ENCODE data around the gene OAS1.

OAS1 gene

GRCh38 chr12:112906712-112907414 lies at the start of gene OAS1:
Gene OAS1 (plus strand): TSS chr12:112906962. CDS start chr12:112907040, 78 bp downstream.
- in situ Hi-C loops (cut with MboI; ENCODE audit: low sequenced_read_pairs): no loop called here

DNA sequence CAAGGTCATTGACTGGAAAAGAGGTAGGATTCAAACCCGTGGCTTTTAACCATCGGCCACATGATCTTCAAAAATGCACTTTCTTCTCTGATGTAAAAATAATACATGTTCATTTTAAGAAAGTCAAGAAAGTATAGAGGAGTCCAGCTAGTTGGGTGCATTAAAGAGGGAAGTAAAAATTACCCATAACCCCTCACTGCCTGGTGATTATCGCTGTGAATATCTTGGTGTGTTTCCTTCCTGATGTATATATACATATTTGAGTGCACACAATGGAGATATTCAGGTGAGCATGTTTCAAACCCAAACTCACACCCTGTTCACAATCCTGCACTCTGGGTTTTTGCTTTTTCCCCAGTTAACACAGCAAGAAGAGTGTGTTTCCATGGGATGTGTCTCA lies 47.5 kb upstream of the OAS1 start:
- in situ Hi-C loops (cut with MboI; ENCODE audit: low sequenced_read_pairs): no loop called here

DNA sequence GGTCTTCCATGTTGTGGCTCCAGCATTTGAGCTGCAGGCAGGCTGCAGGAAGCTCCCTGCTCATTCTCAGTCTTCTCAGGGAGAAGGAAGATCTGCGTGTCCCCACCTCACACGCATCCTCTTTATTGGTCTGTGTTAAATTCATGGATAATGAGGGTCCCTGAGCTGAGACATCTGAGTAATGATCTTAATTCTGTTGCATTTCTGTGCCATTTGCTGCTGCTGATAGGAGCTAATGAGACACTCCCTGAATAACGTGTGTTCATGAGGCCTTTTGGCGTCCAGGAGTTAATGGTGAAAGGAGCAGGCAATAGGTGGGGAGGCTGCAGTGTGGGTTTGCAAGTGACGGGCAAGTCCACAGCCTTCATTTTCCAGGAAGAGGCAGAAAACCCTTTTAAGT lies 46.6 kb upstream of the OAS1 start:
- in situ Hi-C loops (cut with MboI; ENCODE audit: low sequenced_read_pairs): no loop called here

- in situ Hi-C loops (cut with MboI; ENCODE audit: low sequenced_read_pairs): no loop called here
Observed at GRCh38 chr12:112861284-112861683, 45.5 kb upstream of the OAS1 start.

DNA sequence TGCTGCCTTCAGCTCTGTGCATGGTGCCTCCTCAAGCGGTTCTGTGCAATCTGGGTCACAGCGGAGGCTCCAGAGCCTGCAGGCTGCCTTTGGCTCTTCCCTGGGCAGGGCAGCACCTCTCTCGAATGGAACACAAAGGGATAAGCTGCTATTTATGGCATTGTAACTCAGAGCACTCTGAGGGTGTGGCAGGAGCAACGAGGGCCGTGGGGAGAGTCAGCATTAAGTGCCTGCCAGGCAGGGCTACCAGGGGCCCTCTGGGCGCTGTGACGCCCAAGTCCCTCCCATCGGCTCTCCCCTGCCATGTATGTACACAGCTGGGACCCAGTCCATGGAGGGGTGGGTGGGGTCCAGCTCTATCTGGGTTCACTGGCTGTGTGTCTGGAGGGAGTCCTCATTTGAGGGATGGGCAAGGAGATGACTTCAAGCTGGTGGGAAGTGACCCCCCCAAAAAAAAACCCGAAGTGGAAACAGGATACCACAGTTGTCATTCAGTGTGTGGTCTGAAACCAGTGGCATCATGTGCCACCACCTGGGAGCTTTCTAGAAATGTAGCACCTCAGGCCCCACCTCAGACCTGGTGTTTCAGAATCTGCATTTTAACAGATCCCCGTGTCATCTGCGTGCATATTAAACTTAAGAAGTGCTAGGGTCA lies 44.0 kb upstream of the OAS1 start:
- in situ Hi-C loops (cut with MboI; ENCODE audit: low sequenced_read_pairs): no loop called here

- in situ Hi-C loops (cut with MboI; ENCODE audit: low sequenced_read_pairs): no loop called here
Observed at GRCh38 chr12:112868459-112869041, 38.2 kb upstream of the OAS1 start.

GRCh38 chr12:112869091-112869490 lies 37.7 kb upstream of the OAS1 start:
- in situ Hi-C loops (cut with MboI; ENCODE audit: low sequenced_read_pairs): no loop called here

- in situ Hi-C loops (cut with MboI; ENCODE audit: low sequenced_read_pairs): no loop called here
Observed at GRCh38 chr12:112869778-112870177, 37.0 kb upstream of the OAS1 start.

GRCh38 chr12:112870267-112870980 lies 36.3 kb upstream of the OAS1 start:
- in situ Hi-C loops (cut with MboI; ENCODE audit: low sequenced_read_pairs): no loop called here

DNA sequence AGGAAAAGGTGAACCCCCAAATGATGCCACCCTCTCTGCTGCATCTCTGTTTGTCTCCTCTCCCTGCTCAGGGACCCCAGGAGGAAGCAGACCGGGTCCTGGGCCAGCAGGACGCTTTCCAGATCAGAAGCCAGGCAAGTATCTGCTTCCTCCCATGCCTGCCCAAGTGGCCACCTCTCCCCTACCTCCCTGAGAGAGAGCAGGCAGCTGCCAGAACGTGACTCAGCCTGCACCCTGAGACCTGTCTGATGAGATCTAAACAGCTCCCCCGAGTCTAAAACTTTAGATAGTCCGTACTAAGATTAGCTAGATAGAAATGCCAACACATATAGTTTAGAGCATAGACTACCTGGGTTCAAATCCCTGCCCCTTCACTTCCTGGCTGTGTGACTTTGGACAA lies 31.2 kb upstream of the OAS1 start:
- in situ Hi-C loops (cut with MboI; ENCODE audit: low sequenced_read_pairs): no loop called here

DNA sequence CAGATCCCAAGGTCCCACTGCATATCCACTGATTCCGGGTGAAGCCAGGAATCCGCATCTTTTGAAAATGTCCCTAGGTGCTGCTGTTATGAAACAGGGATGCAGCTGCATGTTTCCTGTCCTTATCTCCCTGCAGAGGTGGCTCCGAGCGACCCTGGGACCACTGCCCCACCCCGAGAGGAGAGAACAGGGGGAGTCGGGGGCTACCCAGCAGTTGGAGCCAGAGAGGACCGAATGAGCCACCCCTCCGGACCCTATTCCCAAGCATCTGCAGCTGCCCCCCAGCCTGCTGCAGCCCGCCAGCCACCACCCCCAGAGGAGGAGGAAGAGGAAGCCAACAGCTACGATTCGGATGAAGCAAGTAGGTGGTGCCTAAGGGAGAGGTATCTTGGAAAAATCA lies 30.3 kb upstream of the OAS1 start:
- in situ Hi-C loops (cut with MboI; ENCODE audit: low sequenced_read_pairs): no loop called here

GRCh38 chr12:112877006-112877405 lies 29.8 kb upstream of the OAS1 start:
- in situ Hi-C loops (cut with MboI; ENCODE audit: low sequenced_read_pairs): no loop called here

GRCh38 chr12:112878488-112878887 lies 28.3 kb upstream of the OAS1 start:
- in situ Hi-C loops (cut with MboI; ENCODE audit: low sequenced_read_pairs): no loop called here

GRCh38 chr12:112879191-112879705 lies 27.5 kb upstream of the OAS1 start:
- in situ Hi-C loops (cut with MboI; ENCODE audit: low sequenced_read_pairs): no loop called here

DNA sequence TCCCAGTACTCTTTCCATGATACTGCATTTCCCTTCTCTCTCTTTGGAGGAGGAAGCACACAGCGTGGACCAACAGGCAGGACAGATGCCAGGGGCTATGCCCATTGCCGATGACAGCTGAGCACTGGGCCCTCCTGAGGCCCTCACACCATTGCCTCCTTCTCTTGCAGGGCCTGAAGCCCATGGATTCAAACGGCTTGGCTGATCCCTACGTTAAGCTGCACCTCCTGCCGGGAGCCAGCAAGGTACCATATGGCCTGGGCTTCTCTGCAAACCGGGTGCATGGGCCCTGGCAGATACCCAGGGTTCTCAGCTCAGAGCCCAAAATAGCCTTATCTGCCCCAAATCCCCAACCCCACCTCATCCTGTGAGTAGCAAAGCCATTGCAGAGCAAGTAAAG lies 25.2 kb upstream of the OAS1 start:
- in situ Hi-C loops (cut with MboI; ENCODE audit: low sequenced_read_pairs): no loop called here

- in situ Hi-C loops (cut with MboI; ENCODE audit: low sequenced_read_pairs): no loop called here
Observed at GRCh38 chr12:112885236-112885635, 21.5 kb upstream of the OAS1 start.

DNA sequence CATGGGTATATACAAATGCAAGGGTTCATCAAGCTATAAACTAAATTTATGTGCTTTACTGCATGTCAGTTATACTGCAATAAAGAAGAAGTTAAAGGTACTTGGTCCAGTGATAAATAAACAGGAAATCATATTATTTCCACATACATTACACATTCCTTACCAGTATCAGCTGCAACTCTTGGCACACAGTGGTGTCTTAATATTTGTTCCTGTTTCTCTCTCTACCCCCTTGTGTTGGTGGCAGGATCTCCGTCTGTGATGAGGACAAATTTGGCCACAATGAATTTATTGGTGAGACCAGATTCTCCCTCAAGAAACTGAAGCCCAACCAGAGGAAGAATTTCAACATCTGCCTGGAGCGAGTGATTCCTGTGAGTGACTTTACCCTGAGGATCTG lies 19.2 kb upstream of the OAS1 start:
- in situ Hi-C loops (cut with MboI; ENCODE audit: low sequenced_read_pairs): no loop called here

DNA sequence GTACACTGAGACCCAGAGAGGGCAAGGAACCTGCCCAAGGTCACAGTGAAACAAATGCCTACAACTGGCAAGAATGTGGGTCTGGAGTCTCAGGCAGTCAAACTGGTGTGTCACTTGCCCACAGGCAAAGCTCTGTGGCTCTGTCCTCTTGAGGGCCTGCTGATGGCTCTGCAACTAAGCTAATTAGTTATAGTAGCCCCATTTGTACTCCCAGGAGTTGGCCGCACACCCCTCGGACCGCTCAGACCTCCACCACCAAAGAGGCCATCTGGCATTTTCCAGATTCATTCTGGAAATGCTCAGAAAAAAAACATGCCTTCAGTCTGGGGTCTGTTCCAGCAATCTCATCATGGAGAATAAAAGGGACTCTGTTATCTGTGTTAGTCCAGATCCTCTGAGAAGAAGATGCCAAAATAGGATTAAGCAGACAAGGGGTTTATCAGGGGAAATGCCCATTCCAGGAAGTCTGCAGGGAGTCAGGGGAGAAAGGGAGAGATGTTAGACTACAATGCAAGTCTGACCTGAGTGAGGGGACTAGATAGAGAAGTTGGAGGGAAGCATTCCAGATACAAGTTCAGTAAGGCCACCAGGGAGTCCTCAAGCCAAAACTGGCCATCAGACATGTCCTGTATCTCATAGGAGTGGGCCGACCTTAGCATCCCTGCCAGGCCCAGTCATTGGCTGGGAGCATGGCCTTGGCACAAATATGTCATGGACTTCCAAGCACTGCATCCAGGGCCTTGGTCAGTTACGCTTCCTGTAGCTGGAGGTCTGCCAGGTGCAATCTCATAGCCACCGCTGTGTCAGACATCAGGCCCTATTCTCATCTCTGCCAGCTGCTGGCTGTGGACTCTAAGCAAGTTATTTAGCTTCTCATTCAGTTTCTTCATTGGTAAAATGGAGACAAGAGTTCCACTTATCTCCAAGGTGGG lies 15.4 kb upstream of the OAS1 start:
- in situ Hi-C loops (cut with MboI; ENCODE audit: low sequenced_read_pairs): no loop called here

DNA sequence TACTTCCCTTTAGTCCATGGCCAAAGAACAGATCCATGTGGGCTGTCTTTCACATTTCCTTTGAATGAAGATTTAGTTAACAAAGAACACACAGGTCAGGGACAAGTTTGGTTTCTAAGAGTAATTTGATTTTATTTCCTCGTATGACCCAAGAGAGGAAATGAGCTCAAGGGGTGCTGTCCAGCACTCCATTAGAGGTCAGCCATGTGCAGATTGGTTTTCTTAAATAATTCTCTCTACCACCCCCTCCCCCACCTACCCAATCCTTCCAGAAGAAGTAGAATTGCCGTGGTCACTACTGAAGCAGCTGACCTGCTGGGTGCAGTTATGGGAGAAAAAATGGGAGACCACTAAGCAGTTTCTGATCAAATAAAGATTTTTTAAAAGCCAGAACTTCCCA lies 13.9 kb upstream of the OAS1 start:
- in situ Hi-C loops (cut with MboI; ENCODE audit: low sequenced_read_pairs): no loop called here

GRCh38 chr12:112894128-112894527 lies 12.6 kb upstream of the OAS1 start:
- in situ Hi-C loops (cut with MboI; ENCODE audit: low sequenced_read_pairs): no loop called here

Measured in HL-60/S4 treated with retinoic acid at 250 ng/mL for 4 days and 3 days (cell line).